Activated CD4-positive, CD25-positive, alpha-beta regulatory T cell treated with anti-CD3 and anti-CD28 coated beads, Interleukin-2, amount 50 U/mL, for 72 hours (primary cell): ENCODE data around the gene AUTS2.

Experiments
- DNase-seq: peaks from one replicate; pipeline ENCODE4 v3.0.0; 2021

The AUTS2 gene

GRCh38 chr7:70459546-70459945, 861.3 kb downstream of the AUTS2 start:
- no peak for DNase-seq

GRCh38 chr7:70460071-70460470, 861.8 kb downstream of the AUTS2 start:
- no peak for DNase-seq

- DNase-seq = no peak
Measured at GRCh38 chr7:70460562-70460961, 862.3 kb downstream of the AUTS2 start.

DNA sequence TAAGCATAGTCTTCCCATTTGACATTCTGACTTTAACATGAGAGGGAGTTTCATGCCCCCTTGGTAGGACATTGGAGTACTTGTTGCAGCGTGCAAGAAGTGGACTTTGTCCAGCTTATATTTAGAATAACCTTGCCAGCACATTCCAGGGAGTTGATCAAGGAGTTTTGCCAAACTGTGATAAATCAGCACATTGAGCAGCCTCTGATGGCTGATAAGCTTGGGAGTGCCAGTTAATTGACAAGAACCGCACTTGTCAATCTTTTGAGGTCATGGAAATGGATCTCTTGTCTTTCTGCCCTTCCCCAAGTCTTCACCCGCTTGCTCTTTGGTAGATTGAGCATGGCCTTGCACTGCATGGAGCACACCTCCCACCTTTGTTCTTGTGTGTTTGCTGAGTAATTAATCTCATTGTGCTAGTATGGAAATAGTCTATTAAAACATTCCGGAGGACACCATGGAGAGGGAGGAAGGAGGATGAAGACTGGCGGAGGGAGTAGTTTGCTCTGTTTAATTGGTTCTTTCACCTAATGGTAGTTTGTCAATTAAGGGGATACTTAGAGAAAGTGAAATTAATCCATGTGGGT, 865.2 kb downstream of the AUTS2 start:
- no peak for DNase-seq

DNA sequence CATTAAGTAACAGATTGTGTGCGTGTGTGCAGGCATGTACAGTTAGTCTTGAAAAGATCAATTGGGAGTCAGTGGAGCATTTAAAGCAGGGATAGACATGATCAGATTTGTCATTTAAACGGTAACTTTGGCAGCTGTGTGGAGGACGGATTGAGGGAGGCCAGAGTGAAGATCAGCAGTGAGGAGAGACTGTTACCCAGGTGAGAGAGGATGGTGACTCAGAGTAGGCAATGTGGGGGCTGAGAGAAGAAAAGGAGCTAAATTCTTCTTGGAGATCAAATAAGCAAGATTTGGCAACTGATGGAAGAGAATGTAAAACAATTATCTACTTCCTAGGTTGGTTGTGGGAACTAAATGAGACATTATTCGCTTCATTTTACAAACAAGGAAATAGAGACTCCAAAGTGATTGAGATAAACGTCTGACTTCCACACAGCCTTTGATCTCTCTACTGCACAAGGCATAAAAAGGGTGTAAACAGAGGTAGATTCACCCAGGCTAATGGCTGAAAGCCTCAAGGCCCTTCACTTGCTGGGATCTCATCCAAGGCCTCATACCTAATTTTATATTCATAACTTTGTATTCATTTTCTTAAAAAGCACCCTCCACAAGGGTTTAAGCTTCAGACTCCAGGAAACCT, 868.6 kb downstream of the AUTS2 start:
- DNase-seq = no peak

GRCh38 chr7:70470746-70471145, 872.5 kb downstream of the AUTS2 start:
- DNase-seq = no peak

GRCh38 chr7:70472601-70473237, 874.4 kb downstream of the AUTS2 start:
- no peak for DNase-seq

DNA sequence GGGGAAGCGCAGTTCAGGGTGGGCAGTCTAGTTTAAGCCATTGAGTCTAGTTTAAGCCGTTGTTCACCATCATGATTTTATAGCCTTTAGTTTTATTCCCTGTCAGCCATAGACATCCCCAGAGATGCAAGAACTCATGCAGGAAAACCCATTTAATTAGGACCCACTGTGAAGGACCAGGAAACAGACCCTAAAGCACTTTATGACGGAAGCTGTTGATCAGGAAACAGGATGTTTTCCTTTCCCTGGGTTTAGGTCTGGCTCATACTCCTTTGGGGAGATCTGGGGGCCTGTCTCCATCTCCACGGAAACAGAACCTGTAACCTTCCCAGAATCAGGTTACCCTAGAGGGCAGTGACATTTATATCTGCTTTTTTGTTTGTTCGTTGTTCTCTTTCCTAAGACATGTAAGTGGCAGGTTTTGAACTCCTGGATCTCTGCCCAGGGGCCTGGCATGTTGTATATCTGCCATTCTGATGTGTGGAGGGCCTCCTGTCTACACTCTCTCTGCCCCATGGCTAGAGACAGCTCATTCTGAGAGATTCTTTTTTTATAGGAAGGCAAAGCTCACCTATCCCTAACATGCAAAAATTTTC, 876.5 kb downstream of the AUTS2 start:
- DNase-seq = no peak

DNA sequence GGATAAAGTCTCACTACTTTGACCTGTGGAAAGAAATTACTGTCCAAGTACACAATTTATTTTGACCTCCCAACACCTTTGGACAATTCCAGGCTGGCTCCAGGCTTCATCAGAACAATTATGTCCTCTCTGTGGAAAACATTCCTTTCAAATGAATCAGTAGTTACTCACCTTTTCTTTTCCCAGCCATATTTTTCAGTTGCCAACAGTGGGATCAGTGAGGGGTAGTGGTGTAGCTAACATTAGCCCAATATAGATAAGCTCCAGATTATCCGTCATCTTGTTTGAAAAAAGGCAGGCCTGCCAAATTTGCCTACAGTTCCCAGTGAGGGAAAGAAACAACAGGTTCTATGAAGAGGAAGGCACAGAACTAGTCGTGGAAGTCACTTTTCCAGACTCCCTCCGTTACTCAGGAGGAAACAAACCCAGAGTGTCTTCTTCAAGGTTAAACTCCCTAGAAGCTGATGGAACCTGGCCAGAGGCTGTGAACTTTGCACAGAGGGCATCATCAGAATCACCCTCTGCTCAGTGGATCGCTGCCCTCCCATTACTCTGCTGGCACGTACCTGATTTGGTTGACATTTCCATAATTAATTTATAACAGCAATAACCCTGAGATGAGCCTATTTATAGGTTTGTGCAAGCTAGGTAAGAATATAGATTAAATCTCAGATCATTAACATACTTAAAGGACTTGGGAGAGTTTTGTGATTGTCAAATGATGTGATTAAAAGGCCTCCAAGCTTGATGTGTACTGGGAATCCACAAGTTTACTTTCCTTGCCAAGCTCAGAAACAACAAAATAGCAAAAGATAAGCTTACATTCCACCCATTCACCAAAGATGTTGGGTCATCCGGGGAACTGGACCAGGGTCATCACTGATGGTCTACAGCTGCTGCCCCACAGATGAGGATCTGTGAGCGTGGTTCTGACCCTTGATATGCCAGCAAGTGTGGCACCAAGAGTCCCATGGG, 879.0 kb downstream of the AUTS2 start:
- no peak for DNase-seq

GRCh38 chr7:70479153-70480021, 881.1 kb downstream of the AUTS2 start:
- DNase-seq = no peak

- no peak for DNase-seq
Measured at GRCh38 chr7:70480927-70481569, 882.8 kb downstream of the AUTS2 start.

DNA sequence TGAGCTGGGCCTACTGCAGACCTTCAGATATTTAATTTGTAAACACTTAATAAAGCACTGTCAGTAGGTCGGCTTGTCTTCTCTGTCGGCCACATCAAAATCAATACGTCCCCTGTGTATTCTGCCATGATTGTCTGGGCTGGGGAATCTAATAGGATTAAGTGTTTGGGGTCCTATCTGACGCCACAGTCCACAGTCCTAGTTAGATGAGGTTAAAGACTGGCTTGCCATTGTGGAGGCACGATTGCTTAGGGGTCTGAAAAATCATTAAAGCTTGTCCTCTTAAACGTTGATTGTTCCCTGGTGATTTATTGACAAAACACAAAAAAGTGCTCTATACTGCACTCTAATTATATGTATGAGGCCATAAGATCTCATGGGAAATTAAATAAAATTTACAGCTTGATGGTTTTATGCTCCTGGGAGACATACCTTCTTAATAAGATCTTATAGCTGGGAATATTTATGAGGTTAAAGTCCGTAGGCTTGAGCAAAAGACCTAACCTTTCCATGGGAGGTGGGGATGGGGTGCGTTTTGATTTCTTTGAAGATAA, 883.4 kb downstream of the AUTS2 start:
- DNase-seq = no peak

DNA sequence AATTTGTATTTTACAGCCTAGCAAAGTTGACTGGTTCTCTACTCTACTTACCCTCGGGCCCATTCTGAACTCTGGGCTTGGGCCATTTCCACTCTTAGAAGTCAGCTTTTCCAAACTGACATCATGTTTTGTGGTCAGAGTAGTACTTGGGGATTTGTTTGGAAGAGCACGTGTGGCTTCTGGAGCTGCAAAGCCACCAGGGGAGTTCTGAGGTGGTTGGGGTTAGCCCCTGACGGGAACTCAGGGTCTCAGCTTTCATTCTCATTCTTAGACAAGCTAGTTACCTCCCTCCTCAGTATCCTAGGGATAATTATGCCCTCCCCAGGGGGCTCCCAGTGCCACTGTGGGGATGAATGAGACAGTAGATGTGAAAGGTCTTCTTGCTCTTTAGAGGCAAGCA, 886.0 kb downstream of the AUTS2 start:
- DNase-seq = no peak

- no peak for DNase-seq
Measured at GRCh38 chr7:70486977-70487376, 888.7 kb downstream of the AUTS2 start.

GRCh38 chr7:70487428-70487827, 889.2 kb downstream of the AUTS2 start:
- no peak for DNase-seq

GRCh38 chr7:70487886-70488285, 889.6 kb downstream of the AUTS2 start:
- no peak for DNase-seq

DNA sequence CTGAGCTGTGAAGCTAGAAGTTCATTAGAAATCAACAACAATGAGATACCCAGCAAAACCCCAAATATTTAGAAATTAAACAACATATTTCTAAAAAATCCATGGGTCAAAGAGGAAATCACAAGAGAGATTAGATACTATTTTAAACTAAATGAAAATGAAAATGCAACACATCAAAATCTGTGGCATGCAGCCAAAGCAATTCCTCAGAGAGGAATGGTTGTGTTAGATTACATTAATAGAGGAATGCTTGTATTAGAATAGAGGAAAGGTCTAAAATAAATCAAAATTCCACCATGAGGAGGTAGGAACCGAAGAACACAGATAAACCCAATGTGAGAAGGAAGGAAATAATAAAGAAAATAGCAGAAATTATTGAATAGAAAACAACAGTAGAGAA, 891.5 kb downstream of the AUTS2 start:
- DNase-seq = no peak

- DNase-seq = no peak
Measured at GRCh38 chr7:70492625-70493024, 894.4 kb downstream of the AUTS2 start.

- DNase-seq = no peak
Measured at GRCh38 chr7:70494225-70495032, 896.2 kb downstream of the AUTS2 start.

GRCh38 chr7:70495033-70495376, 896.7 kb downstream of the AUTS2 start:
- DNase-seq = no peak
